H1 (cell line): ENCODE results near the gene DKK2. TPM values are rescaled to one million over a fixed set of nuclear protein-coding genes. Genes with fewer than 3 reads are reported as not detected.

Experiments used
- CTCF ChIA-PET: fragments of 300-600 bp; sonication (Branson Sonifier 250); formaldehyde crosslinking; loops from one replicate; lab custom pipeline; 2021; ENCODE audit not compliant: partially characterized antibody; lab: Charles Lee
- POLR2A ChIA-PET: fragments of 300-600 bp; sonication (Branson Sonifier 250); formaldehyde crosslinking; loops from one replicate; lab custom pipeline; 2021; ENCODE audit warnings: inconsistent platforms; ENCODE audit not compliant: partially characterized antibody; lab: Charles Lee
- DNase-seq, 2 experiments: peaks; one replicate each; pipeline versions ENCODE4 v3.0.0 to v3.0.0-alpha.2; 2010 to 2022; ENCODE audit warnings: low spot score in 2 of 2, low read depth in 1 of 2, mixed read lengths in 1 of 2
- FAIRE-seq: peaks from 2 replicates; lab custom pipeline; 2011; peaks lifted over from hg19 to GRCh38; lab: Jason Lieb, UNC
- H2AFZ ChIP-seq: 2 replicates; pipeline ENCODE4 v1.8.1; 2012; ENCODE audit warnings: low read length, inconsistent platforms
- H2AK5ac ChIP-seq: 2 replicates; pipeline ENCODE4 v1.6.1; 2013; ENCODE audit warnings: low read depth, low read length
- H2BK120ac ChIP-seq: replicated peaks from 2 replicates; pipeline ENCODE3; 2013; ENCODE audit warnings: low read depth, low read length, inconsistent platforms
- H2BK12ac ChIP-seq: 2 replicates; pipeline ENCODE4 v1.6.1; 2013; ENCODE audit warnings: low read depth, low read length
- H2BK15ac ChIP-seq: 2 replicates; pipeline ENCODE4 v1.6.1; 2013; ENCODE audit warnings: low read length
- H2BK20ac ChIP-seq: 2 replicates; pipeline ENCODE4 v1.6.1; 2013; ENCODE audit warnings: low read length
- H2BK5ac ChIP-seq: 2 replicates; pipeline ENCODE4 v1.6.1; 2013; ENCODE audit warnings: low read depth, low read length
- H3K14ac ChIP-seq: 2 replicates; pipeline ENCODE4 v1.6.1; 2013; ENCODE audit warnings: inconsistent platforms; ENCODE audit not compliant: insufficient read length
- H3K18ac ChIP-seq: 2 replicates; pipeline ENCODE4 v1.6.1; 2013; ENCODE audit warnings: low read length; ENCODE audit errors: extremely low read depth
- H3K23ac ChIP-seq: 2 replicates; pipeline ENCODE4 v1.6.1; 2013; ENCODE audit warnings: inconsistent platforms; ENCODE audit not compliant: insufficient read length
- H3K23me2 ChIP-seq: 2 replicates; pipeline ENCODE4 v1.6.1; 2013; ENCODE audit warnings: low read depth, low read length
- H3K27ac ChIP-seq: 2 replicates; pipeline ENCODE4 v1.6.1; 2011; ENCODE audit warnings: low read depth, low read length, inconsistent platforms
- H3K27me3 ChIP-seq, 4 experiments: replicated peaks in 1 of 4; 1 replicate in 1 of 4; 2 replicates in 3 of 4; pipeline versions ENCODE4 v1.6.1 to v1.8.1; 2011 to 2013; ENCODE audit warnings: low read length in 3 of 4, mild to moderate bottlenecking in 3 of 4, inconsistent platforms in 2 of 4, mixed read lengths in 2 of 4, moderate library complexity in 1 of 4; ENCODE audit not compliant: control insufficient read depth in 3 of 4, insufficient read depth in 3 of 4; ENCODE audit errors: extremely low read depth in 1 of 4
- H3K36me3 ChIP-seq, 4 experiments: 2 replicates each; pipeline versions ENCODE4 v1.6.1 to v1.8.1; 2011 to 2013; ENCODE audit warnings: mild to moderate bottlenecking in 4 of 4, low read length in 3 of 4, moderate library complexity in 2 of 4, control low read depth in 1 of 4, inconsistent platforms in 1 of 4; ENCODE audit not compliant: insufficient read depth in 4 of 4, control insufficient read depth in 2 of 4
- H3K4ac ChIP-seq: replicated peaks from 2 replicates; pipeline ENCODE3; 2013; ENCODE audit warnings: low read length, low read depth, mixed read lengths, inconsistent platforms; ENCODE audit not compliant: insufficient read length
- H3K4me1 ChIP-seq, 4 experiments: replicated peaks in 1 of 4; 1 replicate in 1 of 4; 2 replicates in 3 of 4; pipeline versions ENCODE4 v1.6.1 to v1.8.1; 2011 to 2013; ENCODE audit warnings: low read length in 3 of 4, inconsistent platforms in 2 of 4, mixed read lengths in 1 of 4; ENCODE audit not compliant: insufficient read depth in 4 of 4, control insufficient read depth in 3 of 4
- H3K4me2 ChIP-seq, 2 experiments: 2 replicates each; pipeline versions ENCODE4 v1.6.1 to v1.8.1; 2011 to 2013; ENCODE audit warnings: low read depth in 2 of 2, low read length in 2 of 2, control low read depth in 1 of 2, inconsistent platforms in 1 of 2, mild to moderate bottlenecking in 1 of 2; ENCODE audit not compliant: insufficient read depth in 1 of 2
- H3K4me3 ChIP-seq, 4 experiments: fragments of 200-600, 300-600 bp in 1 of 4; sonication (generic), shearing (Covaris generic), sonication (Bioruptor Twin) in 1 of 4; 2 replicates each; pipeline versions ENCODE4 v1.5.1 to v1.8.1; 2011 to 2016; ENCODE audit warnings: low read length in 4 of 4, low read depth in 3 of 4, control low read depth in 2 of 4, inconsistent platforms in 2 of 4, mild to moderate bottlenecking in 2 of 4, mixed read lengths in 1 of 4, moderate library complexity in 1 of 4; ENCODE audit not compliant: insufficient read depth in 2 of 4; ENCODE audit errors: extremely low read depth in 1 of 4
- H3K56ac ChIP-seq: replicated peaks from 2 replicates; pipeline ENCODE3; 2013; ENCODE audit warnings: low read depth, mild to moderate bottlenecking, mixed read lengths, low read length, inconsistent platforms; ENCODE audit not compliant: insufficient read length
- H3K79me1 ChIP-seq: 2 replicates; pipeline ENCODE4 v1.6.1; 2013; ENCODE audit warnings: low read depth, low read length, control low read depth
- H3K79me2 ChIP-seq, 2 experiments: 2 replicates each; pipeline versions ENCODE4 v1.6.1 to v1.8.1; 2012 to 2013; ENCODE audit warnings: low read length in 2 of 2, mild to moderate bottlenecking in 2 of 2, inconsistent platforms in 1 of 2; ENCODE audit not compliant: insufficient read depth in 2 of 2, control insufficient read depth in 1 of 2
- H3K9ac ChIP-seq, 4 experiments: replicated peaks in 1 of 4; 1 replicate in 1 of 4; 2 replicates in 3 of 4; pipeline versions ENCODE4 v1.6.1 to v1.8.1; 2011 to 2013; ENCODE audit warnings: low read depth in 3 of 4, low read length in 3 of 4, control low read depth in 2 of 4, mild to moderate bottlenecking in 2 of 4, moderate library complexity in 2 of 4, inconsistent platforms in 1 of 4; ENCODE audit errors: extremely low read depth in 1 of 4
- H3K9me3 ChIP-seq, 2 experiments: 2 replicates each; pipeline versions ENCODE4 v1.6.1 to v1.8.1; 2012 to 2013; ENCODE audit warnings: mild to moderate bottlenecking in 2 of 2, moderate library complexity in 2 of 2, control low read depth in 1 of 2, inconsistent platforms in 1 of 2, low read depth in 1 of 2, low read length in 1 of 2, mixed read lengths in 1 of 2; ENCODE audit not compliant: insufficient read depth in 2 of 2
- H4K20me1 ChIP-seq, 2 experiments: replicated peaks in 1 of 2; 2 replicates each; pipeline versions ENCODE3 to v1.8.1; 2011 to 2013; ENCODE audit warnings: inconsistent platforms in 2 of 2, low read length in 2 of 2, mild to moderate bottlenecking in 1 of 2; ENCODE audit not compliant: insufficient read depth in 2 of 2, control insufficient read depth in 1 of 2
- H4K5ac ChIP-seq: 2 replicates; pipeline ENCODE4 v1.6.1; 2013; ENCODE audit warnings: low read length, low read depth, mixed read lengths, inconsistent platforms; ENCODE audit not compliant: insufficient read length
- H4K8ac ChIP-seq: 2 replicates; pipeline ENCODE4 v1.8.0; 2013; ENCODE audit warnings: mild to moderate bottlenecking, moderate library complexity, low read length, inconsistent platforms; ENCODE audit not compliant: insufficient read depth; ENCODE audit errors: extremely low read depth
- H4K91ac ChIP-seq: replicated peaks from 2 replicates; pipeline ENCODE3; 2013; ENCODE audit warnings: low read length, mixed read lengths, inconsistent platforms; ENCODE audit not compliant: insufficient read length
- ATF3 ChIP-seq: IDR thresholded peaks from 2 replicates; pipeline ENCODE4 v1.6.1; 2011; ENCODE audit warnings: low read depth, mild to moderate bottlenecking, low read length; ENCODE audit not compliant: insufficient read depth
- BCL11A ChIP-seq, 2 experiments: IDR thresholded peaks; one replicate each; pipeline ENCODE4 v1.6.1; 2011; ENCODE audit warnings: low read depth in 2 of 2, low read length in 2 of 2, mild to moderate bottlenecking in 2 of 2
- EP300 ChIP-seq, 2 experiments: IDR thresholded peaks; 1 replicate in 1 of 2; 2 replicates in 1 of 2; pipeline ENCODE4 v1.6.1; 2011 to 2012; ENCODE audit warnings: low read depth in 2 of 2, low read length in 2 of 2, mild to moderate bottlenecking in 2 of 2, borderline replicate concordance in 1 of 2, inconsistent platforms in 1 of 2, moderate library complexity in 1 of 2
- PHF8 ChIP-seq: fragments of 200-600 bp; sonication (generic); conservative IDR thresholded peaks from 2 replicates; pipeline ENCODE4 v1.7.1; 2012; ENCODE audit warnings: low read depth, mild to moderate bottlenecking, inconsistent platforms, low read length, moderate library complexity
- RNF2 ChIP-seq: fragments of 200-900, 300-1000 bp; sonication (generic); IDR thresholded peaks from 2 replicates; pipeline ENCODE4 v1.7.1; 2016; ENCODE audit warnings: borderline replicate concordance, low read depth, mild to moderate bottlenecking, antibody characterized with exemption, low read length; ENCODE audit not compliant: poor library complexity, severe bottlenecking; ENCODE audit errors: missing control alignments
- SIX5 ChIP-seq: IDR thresholded peaks from 2 replicates; pipeline ENCODE4 v1.6.1; 2011; ENCODE audit warnings: mild to moderate bottlenecking, low read depth, low read length
- WGBS, 2 experiments: shearing (Covaris generic) in 1 of 2; methylation state at CpG; one replicate each; pipeline versions ENCODE4 v1.1.6 to v1.1.7; 2013 to 2015; ENCODE audit warnings: low lambda C conversion rate in 2 of 2, mixed read lengths in 2 of 2, inconsistent platforms in 1 of 2, low coverage in 1 of 2, missing lambda C conversion rate in 1 of 2; ENCODE audit not compliant: insufficient replicate concordance in 2 of 2, insufficient coverage in 1 of 2, insufficient read length in 1 of 2; ENCODE audit errors: extremely low coverage in 1 of 2, missing lambda C conversion rate in 1 of 2; 5-methylcytosine and 5-hydroxymethylcytosine counted together
- polyA plus RNA-seq, 7 experiments: library from polyadenylated mRNA; depleted of rRNA in 3 of 7; stranded (reverse) in 5 of 7; unstranded in 2 of 7; fragments of >200 nt in 5 of 7; fragments of 200-250 nt in 2 of 7; gene quantifications; 1 replicate in 5 of 7; 2 replicates in 1 of 7; 4 replicates in 1 of 7; pipeline versions ENCODE4 v1.2.1 to v1.2.3, GENCODE V29; 2011 to 2013; ENCODE audit warnings: missing spikeins in 2 of 7, mixed read lengths in 2 of 7
- total RNA-seq: library from RNA; stranded (reverse); fragmentation: NEBNext Ultra II Directional; extraction: Animal tissue kit (Norgen Biotek cat#: 25700); gene quantifications from 2 replicates; pipeline ENCODE4 v1.2.1, GENCODE V29; 2021

DKK2 gene
- total and polyA plus RNA-seq, 2 of the 8 experiments (the other 6 are each of a cell fraction or from before 2014, with no cell fraction given) = 0.09 to 0.13 TPM

GRCh38 chr4:106971636-106972035 is 64.5 kb downstream of the DKK2 start:
- Histone ChIP-seq H3K36me3 (no peaks in the 10 kb centered on the region), H3K4me1 (no peaks in the 10 kb centered on the region), H3K4me2 (no peak overlapping the region), H2BK12ac (no peak overlapping the region), H4K20me1 (no peaks in the 10 kb centered on the region), H3K27me3 (no peaks in the 10 kb centered on the region), H3K18ac (no peak overlapping the region), H3K27ac (no peak overlapping the region), H2BK15ac (no peak overlapping the region), H3K23me2 (no peaks in the 10 kb centered on the region; the same call in 1 of the 2 replicates), H3K56ac (no peak overlapping the region), H2BK5ac (no peak overlapping the region), H2BK120ac (no peak overlapping the region), H3K14ac (no peak overlapping the region), H2AFZ (no peak overlapping the region), H2AK5ac (no peak overlapping the region), H3K4me3 (no peak overlapping the region), H3K23ac (no peak overlapping the region), H3K79me1 (no peaks in the 10 kb centered on the region), H3K9me3 (no peaks in the 10 kb centered on the region), H4K91ac (no peak overlapping the region), H4K8ac (no peak overlapping the region), H3K79me2 (no peaks in the 10 kb centered on the region), H3K9ac (no peak overlapping the region), H3K4ac (no peak overlapping the region), H2BK20ac (no peak overlapping the region), H4K5ac (no peak overlapping the region)
- ChIA-PET POLR2A (no interaction called here), CTCF (interaction anchor here (1.3 kb wide), 1 partner anchor 73 kb away, joined by 3 read pairs; no protein-coding TSS in a partner anchor)
- 89% methylated on average over 1 of the region's 1 CpG; no CpG with 5 or more reads in 1 of the 2 experiments for WGBS, 2 experiments
- no peak for TF ChIP-seq ATF3
- TF ChIP-seq RNF2 = no peak
- TF ChIP-seq SIX5 = no peak
- TF ChIP-seq EP300 (IDR thresholded peaks at IDR 0.05; ENCODE audit: borderline replicate concordance in 1 of 2, low read depth in 2 of 2, low read length in 2 of 2) = no peak
- TF ChIP-seq PHF8 = no peak
- TF ChIP-seq BCL11A (IDR thresholded peaks at IDR 0.05; ENCODE audit: low read depth in 2 of 2, low read length in 2 of 2) = no peak
- no peak for DNase-seq
- FAIRE-seq = no peak
